CD1c-positive myeloid dendritic cell (primary cell): Measurements from ENCODE around the gene NBPF4.
"Not testable (repeated sequence)": the region's sequence is repeated elsewhere in the genome, so short reads cannot be mapped to it uniquely, and the experiment has no call there.

Source experiments
- DNase-seq: peaks from one replicate; pipeline ENCODE4 v3.0.0-alpha.2; 2016; ENCODE audit errors: extremely low spot score

NBPF4 gene

GRCh38 chr1:108243976-108244375, at the start of gene NBPF4:
Gene NBPF4 (minus strand): TSS chr1:108244076. CDS start chr1:108243761, 315 bp downstream.
- not testable (repeated sequence) for DNase-seq

DNA sequence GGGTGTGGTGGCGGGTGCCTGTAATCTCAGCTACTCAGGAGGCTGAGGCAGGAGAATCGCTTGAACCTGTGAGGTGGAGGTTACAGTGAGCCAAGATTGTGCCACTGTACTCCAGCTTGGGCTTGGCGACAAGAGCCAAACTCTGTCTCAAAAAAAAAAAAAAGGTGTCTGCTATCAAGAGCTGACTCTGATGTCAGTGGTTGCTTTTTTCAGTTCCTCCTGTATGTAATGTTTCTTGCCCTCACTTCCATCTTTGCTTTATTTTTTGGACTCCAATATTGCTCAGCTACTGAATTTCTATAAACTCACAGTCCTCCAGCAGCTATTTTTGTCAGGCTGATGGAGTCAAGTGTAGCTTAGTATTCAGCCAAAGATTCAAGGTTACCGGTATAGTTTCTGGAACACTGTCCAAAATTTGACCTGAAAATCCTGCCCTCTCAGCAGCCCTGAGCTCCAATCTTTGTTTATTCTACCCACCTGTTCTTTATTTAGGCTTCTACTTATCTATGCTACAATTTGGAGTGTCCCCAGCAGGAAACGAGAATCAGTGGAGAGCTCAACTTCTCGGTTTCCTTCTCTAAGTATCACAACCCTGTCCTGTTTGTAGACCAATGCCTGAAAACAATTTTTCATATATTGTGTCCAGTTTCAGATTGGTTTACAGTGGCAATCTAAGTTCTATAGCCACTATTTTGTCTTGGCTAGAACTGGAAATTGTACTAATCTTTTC, 38.8 kb upstream of the NBPF4 start:
- DNase-seq = not testable (repeated sequence)

DNA sequence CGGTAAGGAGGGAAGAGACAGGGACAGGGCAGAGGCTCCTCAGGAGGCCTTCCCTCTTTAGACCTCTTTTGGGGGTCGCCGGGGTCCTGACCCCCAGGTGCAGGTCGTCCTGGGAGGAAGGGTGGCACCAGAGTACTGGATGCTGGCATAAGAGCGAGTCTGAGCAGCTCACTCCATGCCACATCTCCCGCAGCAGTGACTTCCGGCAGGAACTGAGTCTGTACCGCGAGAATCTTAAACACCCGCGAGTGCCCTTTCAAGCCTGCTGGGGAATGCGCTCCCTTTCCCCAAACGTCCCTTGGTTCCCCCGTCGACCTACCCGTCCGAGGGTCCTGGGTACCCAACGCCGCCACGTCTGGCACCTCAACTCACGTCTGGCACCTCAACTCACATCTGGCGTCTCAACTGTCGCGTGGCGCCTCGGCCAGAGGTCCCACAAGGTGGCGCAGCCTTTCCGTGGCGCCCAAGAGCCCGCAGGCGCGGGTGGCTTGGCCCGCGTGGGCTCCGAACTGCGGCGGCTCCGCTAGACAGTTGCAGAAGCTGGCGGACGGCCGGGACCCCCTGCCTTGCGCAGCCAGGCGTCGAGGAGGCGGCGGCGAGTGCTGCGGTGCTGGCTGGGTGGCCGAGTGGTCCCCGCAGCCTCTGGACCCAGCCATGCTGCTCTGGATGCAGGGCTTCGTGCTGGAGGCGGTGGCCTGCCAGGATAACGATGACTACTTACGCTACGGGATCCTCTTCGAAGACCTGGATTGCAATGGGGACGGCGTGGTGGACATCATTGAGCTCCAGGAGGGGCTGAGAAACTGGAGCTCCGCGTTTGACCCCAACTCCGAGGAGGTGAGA, 28.8 kb upstream of the NBPF4 start:
- DNase-seq = not testable (repeated sequence)

GRCh38 chr1:108267097-108267496, 23.2 kb upstream of the NBPF4 start:
- not testable (repeated sequence) for DNase-seq

DNA sequence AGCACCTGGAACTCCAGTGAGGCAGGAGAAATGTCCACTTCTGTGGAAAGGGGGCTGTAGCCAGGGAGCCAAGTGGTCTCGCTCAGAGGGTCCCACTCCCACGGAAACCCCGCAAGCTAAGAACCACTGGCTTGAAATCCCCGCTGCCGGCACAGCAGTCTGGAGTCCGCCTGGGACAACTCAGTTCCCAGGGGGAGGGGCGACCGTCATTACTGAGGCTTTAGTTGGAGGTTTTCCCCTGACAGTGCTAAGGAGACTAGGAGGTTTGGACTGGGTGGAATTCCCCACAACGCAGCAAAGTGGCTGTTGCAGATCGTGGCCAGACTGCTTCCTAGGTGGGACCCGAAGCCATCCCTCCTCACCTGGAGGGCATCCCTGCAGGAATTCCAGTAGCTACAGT, 18.1 kb upstream of the NBPF4 start:
- not testable (repeated sequence) for DNase-seq

- DNase-seq = not testable (repeated sequence)
Observed at GRCh38 chr1:108261519-108261918, 17.6 kb upstream of the NBPF4 start.

DNA sequence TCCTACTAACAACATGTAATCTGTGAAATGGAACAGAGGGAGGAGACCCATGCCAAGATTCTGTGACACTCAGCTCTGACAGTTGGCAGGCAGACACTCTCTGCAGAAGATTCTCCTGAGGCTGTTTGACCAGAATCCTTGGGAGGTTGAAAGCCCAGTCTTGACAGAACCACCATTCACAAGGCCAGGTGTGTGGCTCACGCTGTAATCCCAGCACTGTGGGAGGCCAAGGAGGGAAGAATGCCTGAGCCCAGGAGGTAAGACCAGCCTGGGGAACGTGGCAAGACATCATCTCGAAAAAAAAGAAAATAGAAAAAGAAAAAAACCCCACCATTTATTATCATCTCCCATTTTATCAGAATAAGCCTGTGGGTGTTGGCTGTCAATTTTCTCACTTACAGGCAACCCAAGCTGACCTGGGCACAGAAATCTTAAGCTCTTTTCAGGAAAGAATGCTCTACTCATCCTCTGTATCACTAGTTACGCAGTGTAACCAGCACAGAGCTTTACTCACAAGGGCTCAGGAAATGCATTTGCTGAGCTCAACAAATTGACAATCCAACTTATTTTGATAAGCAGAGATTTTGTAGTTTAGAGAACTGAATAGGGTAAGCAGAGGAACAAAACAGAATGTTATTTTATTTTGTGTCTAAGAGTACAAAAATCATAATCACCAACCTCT, 16.8 kb upstream of the NBPF4 start:
- DNase-seq = not testable (repeated sequence)

DNA sequence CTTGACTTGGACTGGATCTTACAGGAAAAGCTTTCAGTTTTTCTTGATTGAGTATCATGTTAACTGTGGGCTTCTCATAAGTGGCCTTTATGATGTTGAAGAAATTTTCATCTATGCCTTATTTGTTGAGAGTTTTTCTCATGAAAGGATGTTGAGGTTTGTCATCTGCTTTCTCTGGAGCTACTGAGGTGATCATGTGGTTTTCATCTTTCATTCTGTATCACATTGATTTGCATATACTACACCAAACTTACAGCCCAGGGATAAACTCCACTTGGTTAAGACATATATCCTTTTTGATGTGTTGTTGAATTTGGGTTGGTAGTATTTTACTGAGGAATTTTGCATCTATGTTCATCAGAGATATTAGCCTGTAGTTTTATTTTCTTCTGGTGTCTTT, 11.6 kb upstream of the NBPF4 start:
- not testable (repeated sequence) for DNase-seq

DNA sequence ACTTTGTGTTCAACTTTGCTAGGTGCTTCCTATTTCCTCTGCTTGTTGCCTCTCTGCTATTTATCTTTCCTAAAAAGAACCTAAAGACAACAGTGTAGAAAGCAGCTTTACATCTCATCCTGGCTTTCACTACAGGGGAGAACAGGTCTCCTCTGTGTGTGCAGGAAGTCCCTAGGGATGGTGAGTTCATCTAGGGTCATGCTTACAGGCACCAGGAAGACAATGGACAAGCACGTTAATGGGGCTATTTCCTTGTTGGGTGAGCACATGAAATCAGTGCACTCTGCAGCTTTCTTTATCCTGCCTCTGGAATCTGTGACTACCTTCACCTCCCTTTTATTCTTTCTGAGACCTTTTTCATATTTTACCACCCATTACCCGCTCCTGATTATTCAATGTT, 4.5 kb downstream of the NBPF4 start:
- DNase-seq = not testable (repeated sequence)

GRCh38 chr1:108235308-108235707, 8.6 kb downstream of the NBPF4 start:
- DNase-seq = not testable (repeated sequence)

GRCh38 chr1:108232183-108232582, 11.7 kb downstream of the NBPF4 start:
- DNase-seq = not testable (repeated sequence)

DNA sequence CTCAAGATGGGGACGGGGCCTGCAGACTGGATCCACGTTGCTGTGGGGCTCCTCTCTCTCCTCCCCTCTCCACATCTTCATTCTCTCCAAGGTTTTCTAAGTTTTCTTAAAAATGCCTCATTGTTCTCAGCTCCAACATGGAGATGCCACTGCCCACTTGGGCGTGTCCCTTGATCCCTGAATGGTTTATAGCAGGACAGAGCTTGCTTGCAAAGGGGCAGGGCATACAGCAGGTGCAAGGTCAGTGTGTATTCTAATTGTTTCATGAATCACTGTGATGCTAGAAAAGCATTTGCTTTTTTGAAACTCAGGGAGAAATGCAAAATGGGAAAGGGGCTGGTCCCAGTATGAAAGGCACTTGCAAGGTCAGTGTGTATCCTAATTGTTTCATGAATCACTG, 13.9 kb downstream of the NBPF4 start:
- DNase-seq = not testable (repeated sequence)

GRCh38 chr1:108227772-108228171, 16.1 kb downstream of the NBPF4 start:
- DNase-seq = not testable (repeated sequence)

- not testable (repeated sequence) for DNase-seq
Observed at GRCh38 chr1:108226855-108227254, 17.0 kb downstream of the NBPF4 start.

- not testable (repeated sequence) for DNase-seq
Observed at GRCh38 chr1:108223226-108223625, 20.6 kb downstream of the NBPF4 start.

GRCh38 chr1:108217515-108218174, 26.2 kb downstream of the NBPF4 start:
- DNase-seq = not testable (repeated sequence)

- not testable (repeated sequence) for DNase-seq
Observed at GRCh38 chr1:108217007-108217406, 26.9 kb downstream of the NBPF4 start.

DNA sequence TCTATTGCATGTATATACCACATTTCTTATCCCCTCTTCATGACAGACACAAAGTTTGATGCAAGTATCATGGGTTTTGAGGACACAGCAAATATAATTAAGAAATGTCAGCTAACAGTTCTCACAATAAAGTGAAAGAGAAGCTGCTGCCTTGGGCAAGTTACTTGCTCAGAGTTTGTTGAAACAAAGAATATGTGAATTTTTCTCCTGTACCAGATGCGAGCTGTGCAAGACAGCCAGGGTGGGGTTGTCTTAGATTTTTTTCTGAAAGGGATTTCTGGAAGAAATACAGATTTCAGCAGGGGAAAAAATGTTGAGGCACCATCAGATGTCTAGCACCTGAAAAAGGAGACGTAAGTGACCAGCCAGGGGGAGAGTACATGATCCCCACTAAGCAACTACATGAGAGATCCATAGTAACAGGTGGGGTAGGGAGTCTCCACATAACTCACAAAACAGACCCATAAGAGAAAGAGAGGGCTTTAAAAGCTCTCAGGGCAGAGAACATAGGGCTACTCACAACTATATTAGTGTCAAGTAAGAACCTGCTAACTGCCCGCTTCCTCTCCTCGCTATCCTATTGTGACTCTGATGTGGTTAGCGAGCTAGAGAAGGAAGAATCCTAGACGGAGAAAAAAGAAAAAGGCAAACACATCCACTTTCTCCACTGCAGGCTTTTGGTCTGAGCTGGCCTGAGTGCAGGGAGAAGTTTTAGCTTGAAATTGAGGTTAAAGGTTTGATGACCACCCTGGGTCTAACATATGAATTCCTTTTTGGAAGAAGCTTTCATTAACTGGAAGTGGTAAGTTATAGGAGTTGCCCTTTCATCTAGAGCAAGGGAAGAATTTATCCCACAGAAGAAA, 27.6 kb downstream of the NBPF4 start:
- not testable (repeated sequence) for DNase-seq

- peak; percentile 59 for DNase-seq
Observed at GRCh38 chr1:108214641-108215465, 29.0 kb downstream of the NBPF4 start.

- no peak for DNase-seq
Observed at GRCh38 chr1:108211014-108211413, 32.9 kb downstream of the NBPF4 start.
